AG08396 (cell line): Measurements from ENCODE around the gene PNPLA7.
"Not testable (repeated sequence)": the region's sequence is repeated elsewhere in the genome, so short reads cannot be mapped to it uniquely, and the experiment has no call there.

Experiments used
- DNase-seq: peaks from one replicate; pipeline ENCODE4 v3.0.0; 2012; ENCODE audit warnings: low spot score, mixed read lengths

Gene PNPLA7

GRCh38 chr9:137478962-137479861, 71.0 kb downstream of the PNPLA7 start:
- DNase-seq = no peak

DNA sequence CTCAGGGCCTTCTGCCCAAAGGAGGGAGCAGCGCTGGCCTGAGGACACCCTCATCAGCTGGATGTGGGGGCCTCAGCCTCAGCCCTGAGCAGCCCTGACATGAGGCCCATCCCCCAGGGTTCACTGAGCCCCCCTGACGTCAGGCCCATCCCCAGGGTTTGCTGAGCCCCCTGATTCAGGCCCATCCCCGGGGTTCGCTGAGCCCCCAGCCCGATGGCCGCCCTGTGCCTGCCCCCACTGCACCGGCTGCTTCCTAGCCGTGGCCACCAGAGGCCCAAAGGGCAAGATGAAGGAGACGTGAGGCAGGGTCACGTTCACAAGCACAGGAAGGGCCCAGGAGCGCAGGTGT, 71.6 kb downstream of the PNPLA7 start:
- DNase-seq = no peak

- DNase-seq = no peak
Measured at GRCh38 chr9:137477778-137478612, 72.2 kb downstream of the PNPLA7 start.

- DNase-seq = no peak
Measured at GRCh38 chr9:137476856-137477255, 73.3 kb downstream of the PNPLA7 start.

GRCh38 chr9:137475666-137476065, 74.5 kb downstream of the PNPLA7 start:
- DNase-seq = no peak

DNA sequence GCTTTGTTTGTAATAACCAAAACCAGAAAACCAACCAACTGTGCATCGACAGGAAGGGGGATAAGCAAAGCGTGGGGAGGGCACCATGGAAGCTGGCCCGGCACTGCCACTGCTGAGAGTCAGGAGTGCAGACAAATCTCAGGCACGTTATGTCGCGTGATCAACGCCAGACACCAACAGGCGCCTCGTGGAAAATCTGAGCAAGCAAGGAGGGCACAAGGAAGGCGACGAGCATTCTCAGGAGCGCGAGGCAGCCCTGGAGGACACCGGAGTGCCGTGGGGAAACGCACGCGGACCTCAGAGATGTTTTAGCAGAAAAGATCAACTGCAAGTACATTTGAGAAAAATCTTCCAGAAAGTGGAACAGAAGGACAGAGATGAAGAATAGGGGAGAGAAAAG, 75.9 kb downstream of the PNPLA7 start:
- no peak for DNase-seq

GRCh38 chr9:137470785-137471184, 79.4 kb downstream of the PNPLA7 start:
- no peak for DNase-seq

DNA sequence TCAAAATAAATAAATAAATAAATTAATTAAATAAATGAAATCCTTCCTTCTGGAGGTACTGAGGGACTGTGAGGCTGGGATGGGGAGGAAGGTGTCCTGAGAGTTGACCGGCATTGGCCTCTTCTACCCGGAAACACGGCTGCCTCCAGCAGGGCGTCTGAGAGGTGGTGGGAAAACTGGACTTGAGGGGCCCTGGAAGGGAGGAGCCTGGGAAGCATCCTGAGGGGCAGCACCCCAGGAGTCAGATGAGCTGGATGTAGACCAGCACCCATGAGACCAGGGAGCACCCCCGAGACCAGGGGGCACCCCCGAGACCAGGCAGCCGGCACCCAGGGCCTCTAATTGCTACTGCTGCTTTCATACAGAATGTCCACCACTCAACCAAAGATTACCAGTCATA, 82.3 kb downstream of the PNPLA7 start:
- DNase-seq = no peak

DNA sequence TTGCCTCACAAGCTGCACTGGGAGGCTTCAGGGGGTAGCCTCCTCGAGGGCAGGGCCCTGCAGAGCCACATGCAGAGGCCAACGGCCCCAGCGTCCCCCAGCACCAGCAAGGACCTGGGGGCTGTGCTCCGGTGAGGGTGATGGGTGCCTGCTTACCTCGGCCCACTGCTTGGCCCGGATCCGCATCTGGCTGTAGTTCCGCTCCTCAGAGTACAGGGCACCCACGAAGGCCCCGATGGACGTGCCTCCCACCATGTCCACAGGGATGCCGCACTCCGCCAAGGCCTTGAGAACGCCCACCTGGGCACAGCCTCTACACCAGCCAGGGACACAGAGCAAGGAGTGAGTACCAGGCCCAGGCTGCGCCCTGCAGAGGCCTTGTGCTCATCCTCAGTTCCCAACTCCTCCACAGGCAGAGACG, 83.0 kb downstream of the PNPLA7 start:
- no peak for DNase-seq

DNA sequence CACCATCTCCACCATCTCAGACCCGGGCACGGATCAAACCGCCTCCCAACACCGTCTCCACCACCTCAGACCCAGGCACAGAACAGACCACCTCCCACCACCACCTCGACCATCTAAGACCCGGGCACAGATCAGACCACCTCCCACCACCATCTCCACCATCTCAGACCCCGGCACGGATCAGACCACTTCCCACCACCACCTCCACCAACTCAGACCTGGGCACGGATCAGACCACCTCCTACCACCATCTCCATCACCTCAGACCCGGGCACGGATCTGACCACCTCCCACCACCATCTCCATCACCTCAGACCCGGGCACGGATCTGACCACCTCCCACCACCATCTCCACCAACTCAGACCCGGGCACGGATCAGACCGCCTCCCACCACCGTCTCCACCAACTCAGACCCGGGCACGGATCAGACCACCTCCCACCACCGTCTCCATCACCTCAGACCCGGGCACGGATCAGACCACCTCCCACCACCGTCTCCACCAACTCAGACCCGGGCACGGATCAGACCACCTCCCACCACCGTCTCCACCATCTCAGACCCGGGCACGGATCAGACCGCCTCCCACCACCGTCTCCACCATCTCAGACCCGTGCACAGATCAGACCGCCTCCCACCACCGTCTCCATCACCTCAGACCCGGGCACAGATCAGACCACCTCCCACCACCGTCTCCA, 83.7 kb downstream of the PNPLA7 start:
- not testable (repeated sequence) for DNase-seq

GRCh38 chr9:137465720-137466388, 84.3 kb downstream of the PNPLA7 start:
- no peak for DNase-seq

DNA sequence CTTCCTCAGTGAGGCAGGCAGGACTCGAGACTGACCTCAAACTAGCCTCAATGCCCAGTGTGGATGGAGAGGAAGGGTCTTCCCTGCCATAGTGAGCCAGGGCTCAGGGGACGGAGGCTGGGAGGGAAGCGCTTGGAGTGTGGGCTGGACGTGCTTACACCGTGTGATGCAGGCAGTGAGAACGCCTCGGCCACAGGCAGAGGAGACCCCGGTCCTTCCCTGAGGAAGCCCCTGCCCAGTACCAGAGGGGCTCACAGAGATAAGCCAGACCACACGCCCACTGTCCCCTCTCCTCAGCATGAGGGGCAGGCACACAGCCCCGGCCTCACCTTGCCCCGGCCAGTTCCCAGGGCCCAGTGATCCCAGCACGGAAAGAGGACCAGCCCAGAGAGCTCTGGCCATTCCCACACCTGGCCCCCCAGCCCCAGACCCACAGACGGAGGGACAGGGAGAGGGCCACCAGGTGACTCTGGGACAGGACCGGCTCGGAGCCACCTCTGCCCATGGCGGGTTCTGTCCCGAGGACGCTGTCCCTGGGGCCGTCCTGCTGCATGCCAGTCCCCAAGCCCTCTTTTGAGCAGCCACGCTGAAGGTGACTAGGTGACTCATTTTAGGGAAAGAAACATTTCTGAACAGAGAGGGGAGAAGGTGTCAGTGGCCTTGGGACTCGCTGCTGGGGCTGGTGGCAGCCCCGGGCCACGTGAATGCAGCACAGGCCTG, 85.0 kb downstream of the PNPLA7 start:
- no peak for DNase-seq

DNA sequence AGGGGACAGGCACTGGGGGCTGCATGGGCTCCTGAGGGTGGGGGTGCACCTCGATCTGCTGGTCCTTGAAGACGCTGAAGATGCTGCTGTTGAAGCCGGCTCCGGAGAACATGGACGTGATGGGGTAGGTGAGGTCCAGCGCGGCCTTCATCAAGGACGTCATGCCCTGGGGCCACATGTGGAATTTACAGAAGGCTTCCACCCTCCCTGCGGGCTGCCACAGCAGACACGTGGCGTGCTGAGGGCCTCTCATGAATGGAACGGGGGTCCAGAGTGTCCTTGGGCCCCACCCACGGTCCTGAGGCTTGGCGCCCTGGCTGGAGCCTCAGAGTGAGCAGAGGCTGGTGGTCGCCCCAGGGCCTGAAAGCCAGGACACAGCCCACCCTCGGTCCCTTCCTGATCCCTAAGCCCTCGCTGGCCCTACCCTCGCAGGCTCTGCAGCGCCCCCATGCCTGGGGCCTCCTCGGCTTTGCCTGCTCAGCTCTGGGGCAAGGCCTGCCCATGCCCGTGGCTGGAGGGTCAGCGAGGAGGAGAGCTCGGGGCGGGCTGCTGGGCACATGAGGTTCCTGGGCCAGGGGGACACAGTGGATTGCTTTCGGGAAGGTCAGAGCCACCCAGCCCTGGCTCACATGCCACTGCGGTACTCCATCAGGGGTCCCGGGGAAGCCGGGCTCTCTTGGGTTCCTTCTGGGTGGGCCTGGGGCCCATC, 85.8 kb downstream of the PNPLA7 start:
- no peak for DNase-seq

GRCh38 chr9:137463931-137464290, 86.3 kb downstream of the PNPLA7 start:
- DNase-seq = no peak

- no peak for DNase-seq
Measured at GRCh38 chr9:137462986-137463930, 86.9 kb downstream of the PNPLA7 start.

GRCh38 chr9:137462396-137462985, 87.7 kb downstream of the PNPLA7 start:
- no peak for DNase-seq

GRCh38 chr9:137461663-137462395, 88.4 kb downstream of the PNPLA7 start:
- DNase-seq = peak; percentile 83

- no peak for DNase-seq
Measured at GRCh38 chr9:137461316-137461662, 88.9 kb downstream of the PNPLA7 start.
